ENCODE measurements around the gene BACH2. TPM values are rescaled to one million over a fixed set of nuclear protein-coding genes. Genes with fewer than 3 reads are reported as not detected.

Gene BACH2
- total and polyA plus RNA-seq, 2 of the 8 experiments (the other 6 are each of a cell fraction or from before 2014, with no cell fraction given), result 1.9 to 5.9 TPM

DNA sequence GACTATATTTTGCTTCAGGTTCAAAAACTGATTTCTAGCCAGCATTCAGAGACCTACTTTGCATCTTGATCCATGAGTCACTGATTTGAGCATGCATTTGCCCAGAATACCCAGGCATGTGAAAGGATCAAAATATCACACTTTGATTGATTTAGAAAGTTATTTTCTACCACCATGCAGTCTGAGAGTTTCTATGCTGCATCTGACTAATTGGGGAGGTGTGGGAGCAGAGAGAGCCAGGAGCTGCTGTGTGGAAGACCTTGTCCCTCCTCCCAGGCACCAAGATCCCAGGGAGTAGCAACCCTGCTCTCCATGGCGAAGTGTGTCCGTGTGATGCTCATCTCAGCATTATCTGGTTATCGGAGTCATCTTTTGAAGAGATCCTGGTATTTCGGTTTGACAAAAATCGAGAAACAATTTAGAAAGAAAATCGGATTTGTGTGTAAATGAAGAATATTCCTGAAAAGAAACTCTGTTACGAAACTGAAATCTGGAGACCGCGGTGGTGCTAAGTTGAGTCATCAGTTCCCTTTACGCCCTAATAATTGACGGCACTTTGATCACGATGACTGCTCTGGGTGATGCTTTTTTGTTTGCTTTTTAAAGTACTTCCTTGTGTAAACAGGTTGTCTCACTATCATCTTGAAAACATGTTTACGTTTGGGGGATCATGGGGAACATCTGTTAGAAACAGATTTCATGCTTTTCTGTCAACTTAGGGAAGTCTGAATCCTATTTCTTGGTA, 193.4 kb downstream of the BACH2 start (continued):
- no peak for TF ChIP-seq NRF1 (IDR thresholded peaks at IDR 0.05; ENCODE audit: low read depth, low read length)
- no peak for TF ChIP-seq EP300 (IDR thresholded peaks at IDR 0.05; ENCODE audit: borderline replicate concordance in 1 of 2, low read depth in 2 of 2, low read length in 2 of 2)
- TF ChIP-seq SRF (IDR thresholded peaks at IDR 0.05; ENCODE audit: low read depth, low read length), result no peak
- TF ChIP-seq HDAC2 (IDR thresholded peaks at IDR 0.05; ENCODE audit: borderline replicate concordance in 1 of 2, low read depth in 2 of 2, low read length in 2 of 2), result no peak
